Measurements from ENCODE around the gene ING3. TPM values are rescaled to one million over a fixed set of nuclear protein-coding genes. Genes with fewer than 3 reads are reported as not detected.

Gene ING3
- total RNA-seq, 1 experiment from 2014 or later: 23.1 TPM

GRCh38 chr7:120942861-120943260 is 7.7 kb upstream of the ING3 start:
- Mint-ChIP-seq H3K9me3 (no peaks in the 10 kb centered on the region), H3K27ac (no peak overlapping the region), H3K27me3 (ENCODE audit: low read depth) (no peaks in the 10 kb centered on the region), H3K36me3 (ENCODE audit: insufficient read depth in 1 of 3, low read depth in 3 of 3) (no peaks in the 10 kb centered on the region), H3K4me3 (no peak overlapping the region), H3K4me1 (no peaks in the 10 kb centered on the region)
- no peak overlapping the region for H4K91ac ChIP-seq (ENCODE audit: insufficient read length, low read depth, low read length)
- no peak overlapping the region for H3K18ac ChIP-seq (ENCODE audit: insufficient read length, low read depth, low read length)
- H2BK5ac ChIP-seq (ENCODE audit: insufficient read length, low read length): no peak overlapping the region
- no peak for DNase-seq
- H2AK5ac ChIP-seq (ENCODE audit: insufficient read length, low read length): no peak overlapping the region
- H2BK120ac ChIP-seq (ENCODE audit: low read depth, low read length, poor library complexity, severe bottlenecking): no peak overlapping the region
- H2BK12ac ChIP-seq (ENCODE audit: insufficient read length, low read depth, low read length): no peak overlapping the region
- H3K79me1 ChIP-seq (ENCODE audit: insufficient read depth, low read depth, low read length, poor library complexity, severe bottlenecking): no peaks in the 10 kb centered on the region
- H3K27me3 ChIP-seq (ENCODE audit: insufficient read depth, low read length): no peaks in the 10 kb centered on the region
- no peaks in the 10 kb centered on the region for H4K20me1 ChIP-seq (ENCODE audit: control insufficient read depth, insufficient read depth, insufficient read length)
- no peak overlapping the region for H3K9ac ChIP-seq (ENCODE audit: extremely low read depth, insufficient read length, low read length)
- H4K8ac ChIP-seq (replicated peaks; ENCODE audit: insufficient read length, low read depth, low read length): no peak overlapping the region
- H2AFZ ChIP-seq (ENCODE audit: low read length): no peak overlapping the region
- H3K9me3 ChIP-seq (ENCODE audit: control insufficient read depth, low read depth, low read length): no peaks in the 10 kb centered on the region
- H3K23ac ChIP-seq (ENCODE audit: insufficient read length, low read depth, low read length): no peak overlapping the region
- no peaks in the 10 kb centered on the region for H3K79me2 ChIP-seq (ENCODE audit: insufficient read depth, low read length)
- no peak overlapping the region for H3K4me2 ChIP-seq (ENCODE audit: insufficient read depth, insufficient read length, low read length)
- no CpG with 5 or more reads among the region's 1 CpG for WGBS (ENCODE audit: extremely low coverage, insufficient read length, low lambda C conversion rate)
- no peak overlapping the region for H3K56ac ChIP-seq (ENCODE audit: insufficient read length, low read depth, low read length)
- no peak overlapping the region for H2BK15ac ChIP-seq (ENCODE audit: low read depth, low read length)
- H3K4me1 ChIP-seq (ENCODE audit: insufficient read depth, low read length): no peaks in the 10 kb centered on the region
- H3K23me2 ChIP-seq (ENCODE audit: insufficient read length, low read depth, low read length, poor library complexity, severe bottlenecking): no peaks in the 10 kb centered on the region
- H3K27ac ChIP-seq (ENCODE audit: insufficient read length, low read depth, low read length): no peak overlapping the region
- no peak overlapping the region for H3K14ac ChIP-seq (ENCODE audit: insufficient read depth, low read length)
- no peak overlapping the region for H2BK20ac ChIP-seq (ENCODE audit: low read depth, low read length, poor library complexity, severe bottlenecking)
- no peak overlapping the region for H3K4ac ChIP-seq (ENCODE audit: low read depth, low read length)
- H3T11ph ChIP-seq (ENCODE audit: low read length): no peak overlapping the region
- TF ChIP-seq CTCF (conservative IDR thresholded peaks at IDR 0.05): no peak
- H4K5ac ChIP-seq (ENCODE audit: insufficient read length, low read depth, low read length): no peak overlapping the region
